Activated CD8-positive, alpha-beta memory T cell treated with anti-CD3 and anti-CD28 coated beads for 48 hours (primary cell): ENCODE results near the gene DLG2.

Source experiments
- DNase-seq, 3 experiments: peaks; one replicate each; pipeline ENCODE4 v3.0.0-alpha.2; 2020; ENCODE audit warnings: low read depth in 2 of 3, low spot score in 2 of 3

Gene DLG2

DNA sequence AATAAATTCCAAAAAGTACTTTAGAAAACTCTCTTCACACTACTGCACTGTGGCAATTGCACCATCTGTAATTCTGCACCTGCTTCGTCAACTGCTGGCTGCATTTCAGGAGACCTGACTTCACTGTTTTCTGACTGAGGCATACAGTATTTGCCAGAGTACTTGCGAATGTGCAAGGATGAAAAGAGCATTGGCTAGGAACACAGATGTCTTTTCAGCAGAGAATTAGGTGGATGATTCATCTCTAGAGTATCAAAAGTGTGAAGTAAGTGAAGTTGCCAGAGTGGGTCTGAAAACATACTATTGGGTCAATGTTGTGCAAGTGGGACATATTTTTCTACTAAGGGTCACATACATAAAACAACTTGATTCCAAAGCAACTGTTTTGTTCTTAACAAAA is 1913.4 kb downstream of the DLG2 start:
- no peak for DNase-seq

DNA sequence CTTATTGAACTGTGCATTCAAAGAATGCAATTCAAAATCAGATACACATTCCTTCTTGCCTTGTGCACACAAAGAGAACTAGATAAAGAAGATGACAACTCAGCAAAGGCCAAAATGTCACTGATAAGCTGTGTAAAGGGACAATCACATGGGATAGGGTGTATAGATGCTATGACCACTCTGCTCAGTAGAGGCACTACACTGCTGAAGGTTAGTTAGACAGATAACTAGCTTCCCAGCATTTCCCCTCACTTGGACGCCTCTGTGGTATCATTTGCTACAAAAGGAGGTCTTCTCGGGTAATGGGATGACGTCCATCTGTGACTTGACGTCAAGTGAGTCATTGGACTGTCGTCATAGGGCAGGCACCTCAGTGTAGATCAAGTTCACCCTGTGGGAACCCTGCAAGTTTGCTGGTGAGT is 1916.0 kb downstream of the DLG2 start:
- DNase-seq = no peak

- DNase-seq = no peak
Measured at GRCh38 chr11:83709434-83709833, 1917.7 kb downstream of the DLG2 start.

GRCh38 chr11:83706566-83706965 is 1920.6 kb downstream of the DLG2 start:
- DNase-seq = no peak

DNA sequence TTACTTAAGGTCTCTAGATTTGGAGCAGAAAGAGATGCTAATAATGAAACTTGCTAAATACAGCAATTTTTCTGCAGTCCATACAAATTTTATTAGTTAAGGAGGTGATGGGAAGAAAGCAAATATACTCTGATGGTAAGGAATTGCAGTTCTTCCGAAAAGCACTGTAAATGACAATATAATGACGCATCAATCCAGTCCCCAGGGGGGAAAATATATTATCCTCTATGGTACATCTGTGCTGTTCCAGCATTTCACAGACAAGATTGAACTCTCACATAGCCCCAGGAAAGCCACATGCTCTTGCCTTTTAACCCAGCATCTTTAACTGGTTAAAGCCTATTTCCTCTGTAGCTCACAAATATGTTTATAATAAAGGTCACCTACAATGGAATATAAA is 1924.3 kb downstream of the DLG2 start:
- no peak for DNase-seq

DNA sequence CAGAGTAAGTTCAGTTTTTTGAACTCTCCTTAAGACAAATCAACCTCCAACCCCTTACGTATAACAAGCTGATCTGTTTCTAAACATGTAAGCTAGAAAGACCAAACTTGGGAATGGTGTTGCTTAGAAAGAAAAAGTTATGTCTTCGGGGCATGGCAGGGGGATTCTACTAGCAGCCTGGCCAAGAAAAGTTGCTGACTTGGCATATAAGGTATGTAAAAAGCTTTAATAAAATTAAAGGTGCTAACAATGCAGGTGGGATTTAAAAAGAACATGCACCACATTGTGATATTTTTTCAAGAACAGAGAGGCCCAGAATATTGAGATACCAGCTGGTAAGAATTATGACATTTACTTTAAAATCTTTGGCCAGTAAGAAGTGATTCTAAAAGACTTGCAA is 1929.6 kb downstream of the DLG2 start:
- no peak for DNase-seq

GRCh38 chr11:83695046-83695445 is 1932.1 kb downstream of the DLG2 start:
- no peak for DNase-seq

DNA sequence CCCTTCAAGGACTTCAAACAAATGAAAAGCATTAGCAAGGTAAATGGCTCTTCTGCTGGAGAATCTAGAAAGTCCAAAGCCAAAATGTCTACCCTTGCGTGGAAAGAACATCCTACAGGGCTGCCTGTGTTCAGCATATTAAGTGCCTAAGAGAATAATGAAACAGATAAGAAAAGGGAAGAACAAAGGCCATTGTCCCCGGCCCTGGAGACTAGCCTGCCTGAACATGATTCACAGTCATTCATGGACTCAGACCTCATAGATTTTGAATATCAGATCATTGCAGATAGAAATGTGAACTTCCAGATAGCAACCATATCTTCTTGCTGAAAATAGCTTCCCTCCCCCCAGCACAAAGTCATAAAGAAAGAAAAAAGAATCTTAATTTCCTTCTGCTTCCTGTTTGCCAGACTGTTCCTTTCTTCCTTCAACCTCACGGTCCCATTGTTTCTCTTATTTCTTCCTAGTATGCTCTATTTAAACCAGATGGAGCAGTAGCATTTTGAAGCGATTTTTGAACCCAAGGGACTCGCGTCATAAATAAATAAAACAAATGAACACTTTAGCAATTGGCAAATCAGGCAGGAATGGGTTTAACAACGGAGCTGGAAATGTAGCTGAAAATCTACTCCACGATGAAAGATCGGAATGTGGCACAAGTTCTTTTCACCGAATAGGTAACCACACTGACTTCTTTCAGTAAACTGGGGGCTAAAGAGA is 1932.8 kb downstream of the DLG2 start:
- DNase-seq = no peak

DNA sequence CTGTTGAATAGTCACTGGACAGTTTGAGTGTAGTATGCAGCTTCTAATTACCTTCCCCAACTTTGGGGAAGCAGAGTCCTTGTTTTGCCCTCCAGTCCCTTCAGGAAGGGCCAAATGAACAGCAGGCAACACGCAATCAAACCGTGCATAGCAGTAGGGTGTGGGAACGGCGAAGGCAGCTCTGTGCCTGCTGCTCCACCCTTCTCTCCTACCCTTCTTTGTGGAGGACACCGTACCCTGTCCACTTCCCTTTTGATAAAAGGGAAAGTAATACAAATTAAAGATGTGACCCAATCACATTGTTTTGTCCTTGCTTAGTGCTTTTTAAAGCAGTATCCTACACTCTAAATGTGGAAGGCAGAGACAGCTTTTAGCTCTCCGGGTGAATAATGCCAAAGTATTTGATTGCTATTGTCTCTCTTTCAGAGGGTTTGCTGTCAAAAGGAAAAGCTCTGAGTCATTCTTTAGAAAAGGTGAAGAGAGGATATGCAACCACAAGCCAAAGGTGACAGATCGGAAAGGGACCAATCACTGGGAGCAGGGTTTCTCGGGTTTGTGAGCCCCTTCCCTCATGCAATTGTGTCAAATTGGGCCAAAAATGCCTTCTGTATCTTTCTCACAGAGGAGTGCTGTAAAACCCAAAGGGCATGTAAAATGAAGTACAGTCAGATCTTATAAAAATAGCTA is 1933.7 kb downstream of the DLG2 start:
- DNase-seq = no peak

GRCh38 chr11:83692675-83693074 is 1934.5 kb downstream of the DLG2 start:
- DNase-seq = no peak

DNA sequence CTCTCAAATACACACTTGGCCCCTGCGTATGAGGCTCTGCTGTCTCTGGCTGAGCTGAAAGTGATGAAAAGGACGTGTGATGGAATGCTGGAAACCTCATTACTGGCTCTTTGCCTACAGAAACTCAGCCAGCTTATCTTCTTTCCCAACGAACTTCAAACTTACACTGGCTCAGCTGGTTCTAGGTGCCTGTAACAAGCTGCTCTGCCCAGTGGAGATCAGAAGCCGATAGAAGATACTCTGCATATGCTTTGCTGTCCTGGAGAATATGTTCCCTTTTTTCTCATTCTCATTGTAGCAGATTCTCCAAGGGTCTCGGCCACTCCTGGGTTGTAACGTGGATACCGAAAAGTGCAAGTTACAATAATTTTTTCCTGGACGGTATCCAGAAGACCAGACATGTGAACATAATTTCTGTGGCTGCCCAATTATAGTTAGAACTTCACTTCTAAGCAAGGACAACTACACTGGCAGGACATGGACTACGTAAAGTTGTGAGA is 1935.6 kb downstream of the DLG2 start:
- DNase-seq = no peak

- DNase-seq = no peak
Measured at GRCh38 chr11:83689144-83689780, 1937.9 kb downstream of the DLG2 start.

- DNase-seq = no peak
Measured at GRCh38 chr11:83687787-83688186, 1939.4 kb downstream of the DLG2 start.

- DNase-seq = no peak
Measured at GRCh38 chr11:83685730-83686129, 1941.4 kb downstream of the DLG2 start.

DNA sequence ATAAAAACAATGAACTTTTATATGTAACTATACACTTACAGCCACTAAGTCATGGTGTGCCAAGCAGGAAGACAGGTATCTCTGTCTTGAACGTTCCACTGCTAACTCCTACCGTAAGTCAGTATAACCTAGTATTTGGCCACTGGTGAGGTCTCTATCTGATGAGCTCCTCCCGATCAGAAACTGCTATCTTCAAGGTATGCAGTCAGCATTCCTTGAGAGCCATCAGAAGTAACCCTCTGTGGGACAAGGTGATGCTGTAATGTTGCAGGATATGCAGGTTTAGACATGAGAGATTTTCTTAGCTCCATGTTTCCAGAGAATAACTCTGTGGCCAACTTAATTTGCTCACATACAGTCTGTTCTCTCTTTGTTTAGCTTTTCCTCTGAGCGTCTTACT is 1943.1 kb downstream of the DLG2 start:
- DNase-seq = no peak

- DNase-seq = no peak
Measured at GRCh38 chr11:83682611-83682973, 1944.6 kb downstream of the DLG2 start.

DNA sequence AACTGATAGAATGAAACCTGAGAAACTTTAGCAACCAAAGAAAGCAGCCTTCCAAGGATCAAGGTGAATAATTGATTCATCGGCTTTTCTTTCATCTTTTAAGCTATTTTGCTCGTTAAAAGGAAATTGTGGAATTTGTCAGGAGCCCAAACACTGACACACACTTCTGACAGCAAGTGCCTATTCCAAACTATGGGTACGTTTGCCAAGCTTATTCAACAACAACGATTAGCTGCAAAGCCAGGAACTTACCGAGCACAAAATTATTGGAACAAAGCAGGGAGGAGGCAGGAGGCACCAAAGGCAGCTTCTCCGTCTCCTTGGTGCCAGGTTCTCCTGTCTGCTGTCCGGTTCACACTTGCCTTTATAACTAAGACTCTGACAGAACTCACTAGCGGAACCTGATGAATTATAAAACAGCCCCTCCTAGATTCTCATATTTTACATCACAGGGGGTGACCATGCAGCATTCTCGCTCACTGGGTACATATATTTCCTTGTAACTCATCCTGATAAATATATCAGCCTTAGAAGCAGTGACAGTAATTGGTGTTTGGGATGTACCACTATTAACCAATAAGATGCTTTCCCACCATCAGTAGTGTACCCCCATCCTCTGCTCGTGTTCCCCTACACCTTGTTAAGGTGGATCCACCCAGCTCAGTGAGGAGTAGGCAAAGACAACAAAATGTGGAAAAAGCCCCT is 1945.1 kb downstream of the DLG2 start:
- DNase-seq = no peak

- DNase-seq = no peak
Measured at GRCh38 chr11:83681031-83681781, 1945.9 kb downstream of the DLG2 start.

DNA sequence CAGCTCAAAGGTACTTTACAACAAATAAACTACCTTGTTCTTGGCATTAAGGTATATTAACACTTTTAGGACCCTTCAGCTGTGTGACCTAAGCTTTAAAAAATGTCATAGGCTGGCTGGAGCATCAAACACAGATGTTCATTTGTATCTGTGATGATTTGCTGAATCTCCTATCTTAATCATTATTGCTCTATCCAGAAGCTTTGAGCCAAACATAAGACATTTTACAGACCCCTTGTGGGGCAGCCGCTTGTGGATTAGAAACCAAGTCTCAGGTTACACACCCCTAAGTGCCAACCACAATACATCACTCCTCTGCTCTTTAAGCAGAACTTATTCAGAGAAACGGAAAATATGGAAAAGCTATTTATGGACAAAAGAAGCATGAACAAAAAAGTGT is 1946.8 kb downstream of the DLG2 start:
- DNase-seq = no peak

GRCh38 chr11:83678831-83679584 is 1948.1 kb downstream of the DLG2 start:
- DNase-seq = no peak
